OCI-LY7 (cell line): ENCODE measurements around the gene SERINC2. TPM values are rescaled to one million over a fixed set of nuclear protein-coding genes. Genes with fewer than 3 reads are reported as not detected.

Experiments used
- BruUV-seq: library from RNA; stranded (reverse); fragments of 400-500 nt; replicated peaks from 2 replicates; lab custom pipeline; 2021; lab: Mats Ljungman, UMichigan
- CTCF ChIA-PET: fragments of 300-600 bp; sonication (Branson Sonifier 250); formaldehyde crosslinking; loops from one replicate; lab custom pipeline; 2022; ENCODE audit warnings: antibody characterized with exemption; ENCODE audit not compliant: unreplicated experiment; lab: Charles Lee
- POLR2A ChIA-PET: fragments of 300-600 bp; sonication (Branson Sonifier 250); formaldehyde crosslinking; loops from one replicate; lab custom pipeline; 2022; ENCODE audit warnings: antibody characterized with exemption; lab: Charles Lee
- DNase-seq: peaks from one replicate; pipeline ENCODE4 v3.0.0-alpha.2; 2015; ENCODE audit warnings: low spot score
- H2AFZ ChIP-seq: fragments of 200-600 bp; sonication (generic), shearing (Covaris generic); 2 replicates; pipeline ENCODE4 v1.6.1; 2014; ENCODE audit warnings: mild to moderate bottlenecking, antibody characterized with exemption, low read length, moderate library complexity
- H3K27ac ChIP-seq: fragments of 200-600 bp; sonication (generic); 2 replicates; pipeline ENCODE4 v1.5.1; 2014; ENCODE audit warnings: mixed run types, low read depth, mild to moderate bottlenecking, moderate library complexity, low read length, inconsistent platforms; ENCODE audit not compliant: poor library complexity, severe bottlenecking
- H3K36me3 ChIP-seq: fragments of 200-600 bp; sonication (generic); 2 replicates; pipeline ENCODE4 v1.6.1; 2014; ENCODE audit warnings: mild to moderate bottlenecking, antibody characterized with exemption, low read length, moderate library complexity, mixed read lengths; ENCODE audit not compliant: insufficient read depth
- H3K4me1 ChIP-seq: fragments of 200-600 bp; sonication (generic); 2 replicates; pipeline ENCODE4 v1.5.1; 2014; ENCODE audit warnings: mild to moderate bottlenecking, low read length; ENCODE audit not compliant: insufficient read depth, poor library complexity, severe bottlenecking
- H3K4me2 ChIP-seq: fragments of 200-600 bp; sonication (generic); 2 replicates; pipeline ENCODE4 v1.6.1; 2014; ENCODE audit warnings: mild to moderate bottlenecking, low read length
- H3K4me3 ChIP-seq: fragments of 200-600 bp; sonication (generic); 2 replicates; pipeline ENCODE4 v1.5.1; 2014; ENCODE audit warnings: mild to moderate bottlenecking, low read depth, low read length; ENCODE audit not compliant: poor library complexity, severe bottlenecking
- H3K79me2 ChIP-seq: fragments of 200-600 bp; sonication (generic); 2 replicates; pipeline ENCODE4 v1.6.1; 2016; ENCODE audit warnings: low read depth, mild to moderate bottlenecking, low read length, moderate library complexity, mixed read lengths; ENCODE audit not compliant: insufficient read depth
- H3K9me2 ChIP-seq: fragments of 200-600 bp; sonication (generic); 2 replicates; pipeline ENCODE4 v1.6.1; 2016; ENCODE audit warnings: mild to moderate bottlenecking, low read length, mixed read lengths; ENCODE audit not compliant: insufficient read depth
- H3K9me3 ChIP-seq: fragments of 200-600 bp; sonication (generic); 2 replicates; pipeline ENCODE4 v1.6.1; 2014; ENCODE audit warnings: mild to moderate bottlenecking, mixed run types, low read length, mixed read lengths
- H4K20me1 ChIP-seq: fragments of 200-600 bp; sonication (generic); 2 replicates; pipeline ENCODE4 v1.6.1; 2014; ENCODE audit warnings: mild to moderate bottlenecking, antibody characterized with exemption, low read length, moderate library complexity, mixed read lengths; ENCODE audit not compliant: insufficient read depth
- CTCF ChIP-seq: fragments of 200-600 bp; sonication (generic); conservative IDR thresholded peaks from 2 replicates; pipeline ENCODE4 v1.5.1; 2014; ENCODE audit warnings: mild to moderate bottlenecking, antibody characterized with exemption, low read length, moderate library complexity, mixed read lengths
- EZH2phosphoT487 ChIP-seq: fragments of 200-600 bp; sonication (generic); IDR thresholded peaks from 2 replicates; pipeline ENCODE4 v1.6.1; 2018; ENCODE audit warnings: low read depth, borderline replicate concordance, mild to moderate bottlenecking, mixed run types, antibody characterized with exemption, low read length, moderate library complexity, mixed read lengths
- intact Hi-C: fragments of 100-400 bp; cut with micrococcal nuclease; formaldehyde crosslinking; loops from one replicate; pipeline ENCODE4 v1.10.0; 2022; ENCODE audit not compliant: unreplicated experiment
- total RNA-seq, 2 experiments: library from RNA; depleted of rRNA in 1 of 2; stranded (reverse); fragments of >200 nt in 1 of 2; shearing (Covaris generic) in 1 of 2; gene quantifications; 2 replicates each; pipeline ENCODE4 v1.2.3, GENCODE V29; 2014 to 2022

SERINC2 gene
- total RNA-seq, 2 experiments from 2014 or later: 3.5 to 11.1 TPM

GRCh38 chr1:31432592-31433395, 19.8 kb downstream of the SERINC2 start:
- Histone ChIP-seq H3K79me2 (no peaks in the 10 kb centered on the region), H3K27ac (no peak overlapping the region), H2AFZ (no peak overlapping the region), H3K9me3 (no peaks in the 10 kb centered on the region), H3K4me1 (no peaks in the 10 kb centered on the region), H3K9me2 (no peaks in the 10 kb centered on the region), H3K36me3 (no peaks in the 10 kb centered on the region), H4K20me1 (no peaks in the 10 kb centered on the region), H3K4me3 (no peak overlapping the region), H3K4me2 (no peak overlapping the region)
- TF ChIP-seq EZH2phosphoT487 (no peak), CTCF (no peak)
- DNase-seq: no peak
- no TSS peak for BruUV-seq
- ChIA-PET CTCF (no interaction called here), POLR2A (no interaction called here)
- intact Hi-C loops: no loop called here

- H3K4me2 ChIP-seq: no peak overlapping the region
- no peaks in the 10 kb centered on the region for H3K9me3 ChIP-seq
- BruUV-seq: no TSS peak
- H3K79me2 ChIP-seq: no peaks in the 10 kb centered on the region
- TF ChIP-seq EZH2phosphoT487: no peak
- TF ChIP-seq CTCF: no peak
- no peak overlapping the region for H3K27ac ChIP-seq
- ChIA-PET POLR2A (no interaction called here), CTCF (no interaction called here)
- no peaks in the 10 kb centered on the region for H4K20me1 ChIP-seq
- H2AFZ ChIP-seq: no peak overlapping the region
- intact Hi-C loops: no loop called here
- H3K36me3 ChIP-seq: no peaks in the 10 kb centered on the region
- no peak overlapping the region for H3K4me3 ChIP-seq
- H3K9me2 ChIP-seq: no peaks in the 10 kb centered on the region
- no peaks in the 10 kb centered on the region for H3K4me1 ChIP-seq
- no peak for DNase-seq
These were observed 20.4 kb downstream of the SERINC2 start for GRCh38 chr1:31433396-31433930.
